Measurements from ENCODE around the gene NAV3. TPM values are rescaled to one million over a fixed set of nuclear protein-coding genes. Genes with fewer than 3 reads are reported as not detected.

NAV3 gene
- total RNA-seq, 2 donors from 2014 or later: not detected

GRCh38 chr12:77850129-77850528 is 19.4 kb downstream of the NAV3 start:
- ATAC-seq (replicated peaks in 1 of 2) (no peak), DNase-seq (no peak)
- H3K27ac Mint-ChIP-seq: no peak overlapping the region
- no peaks in the 10 kb centered on the region for H3K27me3 Mint-ChIP-seq (ENCODE audit: low read depth)
- no peaks in the 10 kb centered on the region for H3K4me1 Mint-ChIP-seq (ENCODE audit: low read depth)
- H3K36me3 Mint-ChIP-seq (ENCODE audit: insufficient read depth in 2 of 2): no peaks in the 10 kb centered on the region
- H3K9me3 Mint-ChIP-seq: peaks cover 4 to 9% of the 10 kb centered on the region in 2 donors
- H3K4me3 Mint-ChIP-seq: no peak overlapping the region

GRCh38 chr12:77850698-77851097 is 20.0 kb downstream of the NAV3 start:
- no peak for DNase-seq
- Mint-ChIP-seq H3K27ac (no peak overlapping the region), H3K9me3 (peaks cover 4 to 9% of the 10 kb centered on the region in 2 donors), H3K27me3 (ENCODE audit: low read depth) (no peaks in the 10 kb centered on the region), H3K4me3 (no peak overlapping the region), H3K4me1 (ENCODE audit: low read depth) (no peaks in the 10 kb centered on the region), H3K36me3 (ENCODE audit: insufficient read depth in 2 of 2) (no peaks in the 10 kb centered on the region)
- ATAC-seq (replicated peaks in 1 of 2): no peak

GRCh38 chr12:77855548-77855947 is 24.9 kb downstream of the NAV3 start:
- no peak overlapping the region for H3K27ac Mint-ChIP-seq

GRCh38 chr12:77861317-77861716 is 30.6 kb downstream of the NAV3 start:
- Mint-ChIP-seq H3K27me3 (ENCODE audit: low read depth) (no peaks in the 10 kb centered on the region), H3K4me1 (ENCODE audit: low read depth) (no peaks in the 10 kb centered on the region), H3K27ac (no peak overlapping the region), H3K9me3 (peaks cover 3 to 5% of the 10 kb centered on the region in 2 donors), H3K36me3 (ENCODE audit: insufficient read depth in 2 of 2) (no peaks in the 10 kb centered on the region), H3K4me3 (no peak overlapping the region)
- DNase-seq (no peak), ATAC-seq (replicated peaks in 1 of 2) (no peak)

More at GRCh38 chr12:77855548-77855947, 24.9 kb downstream of the NAV3 start:
- H3K27me3 Mint-ChIP-seq (ENCODE audit: low read depth): no peaks in the 10 kb centered on the region
- H3K4me1 Mint-ChIP-seq (ENCODE audit: low read depth): no peaks in the 10 kb centered on the region
- DNase-seq (no peak), ATAC-seq (replicated peaks in 1 of 2) (no peak)
- no peak overlapping the region for H3K4me3 Mint-ChIP-seq
- peaks cover 2% of the 10 kb centered on the region in 2 donors for H3K9me3 Mint-ChIP-seq
- no peaks in the 10 kb centered on the region for H3K36me3 Mint-ChIP-seq (ENCODE audit: insufficient read depth in 2 of 2)

- H3K36me3 Mint-ChIP-seq (ENCODE audit: insufficient read depth in 2 of 2): no peaks in the 10 kb centered on the region
- no peak overlapping the region for H3K27ac Mint-ChIP-seq
- DNase-seq (no peak), ATAC-seq (replicated peaks in 1 of 2) (no peak)
- no peaks in the 10 kb centered on the region for H3K4me1 Mint-ChIP-seq (ENCODE audit: low read depth)
- peaks cover 7 to 8% of the 10 kb centered on the region in 2 donors for H3K9me3 Mint-ChIP-seq
- H3K27me3 Mint-ChIP-seq (ENCODE audit: low read depth): no peaks in the 10 kb centered on the region
- no peak overlapping the region for H3K4me3 Mint-ChIP-seq
These were observed 34.5 kb downstream of the NAV3 start for GRCh38 chr12:77865178-77865577.

GRCh38 chr12:77878901-77879300 is 48.2 kb downstream of the NAV3 start:
- H3K9me3 Mint-ChIP-seq: peaks cover 1 to 10% of the 10 kb centered on the region in 2 donors
- DNase-seq: no peak
- H3K27me3 Mint-ChIP-seq (ENCODE audit: low read depth): no peaks in the 10 kb centered on the region
- no peak overlapping the region for H3K27ac Mint-ChIP-seq
- no peak overlapping the region for H3K4me3 Mint-ChIP-seq
- no peaks in the 10 kb centered on the region for H3K4me1 Mint-ChIP-seq (ENCODE audit: low read depth)
- H3K36me3 Mint-ChIP-seq (ENCODE audit: insufficient read depth in 2 of 2): no peaks in the 10 kb centered on the region
- ATAC-seq (replicated peaks in 1 of 2): no peak

- peaks cover 1 to 8% of the 10 kb centered on the region in 2 donors for H3K9me3 Mint-ChIP-seq
- H3K4me3 Mint-ChIP-seq: no peak overlapping the region
- no peaks in the 10 kb centered on the region for H3K36me3 Mint-ChIP-seq (ENCODE audit: insufficient read depth in 2 of 2)
These were observed 52.0 kb downstream of the NAV3 start for GRCh38 chr12:77882709-77883108.

GRCh38 chr12:77888611-77889010 is 57.9 kb downstream of the NAV3 start:
- DNase-seq: no peak
- no peaks in the 10 kb centered on the region for H3K27me3 Mint-ChIP-seq (ENCODE audit: low read depth)
- peaks cover 0 to 2% of the 10 kb centered on the region in 2 donors for H3K9me3 Mint-ChIP-seq
- ATAC-seq (replicated peaks in 1 of 2): no peak
- H3K4me3 Mint-ChIP-seq: no peak overlapping the region
- H3K36me3 Mint-ChIP-seq (ENCODE audit: insufficient read depth in 2 of 2): no peaks in the 10 kb centered on the region
- no peaks in the 10 kb centered on the region for H3K4me1 Mint-ChIP-seq (ENCODE audit: low read depth)
- no peak overlapping the region for H3K27ac Mint-ChIP-seq

More at GRCh38 chr12:77882709-77883108, 52.0 kb downstream of the NAV3 start:
- no peaks in the 10 kb centered on the region for H3K27me3 Mint-ChIP-seq (ENCODE audit: low read depth)
- ATAC-seq (replicated peaks in 1 of 2): no peak
- no peaks in the 10 kb centered on the region for H3K4me1 Mint-ChIP-seq (ENCODE audit: low read depth)
- H3K27ac Mint-ChIP-seq: no peak overlapping the region
- DNase-seq: no peak

GRCh38 chr12:77891518-77892147 is 60.9 kb downstream of the NAV3 start:
- Mint-ChIP-seq H3K36me3 (ENCODE audit: insufficient read depth in 2 of 2) (peaks cover 0 to 2% of the 10 kb centered on the region in 2 donors), H3K9me3 (peaks cover 3% of the 10 kb centered on the region in 2 donors), H3K4me1 (ENCODE audit: low read depth) (no peaks in the 10 kb centered on the region), H3K27ac (no peak overlapping the region), H3K4me3 (no peak overlapping the region), H3K27me3 (ENCODE audit: low read depth) (no peaks in the 10 kb centered on the region)
- no peak for DNase-seq
- no peak for ATAC-seq (replicated peaks in 1 of 2)

GRCh38 chr12:77893918-77894317 is 63.2 kb downstream of the NAV3 start:
- Mint-ChIP-seq H3K27me3 (ENCODE audit: low read depth) (no peaks in the 10 kb centered on the region), H3K36me3 (ENCODE audit: insufficient read depth in 2 of 2) (peaks cover 0 to 2% of the 10 kb centered on the region in 2 donors), H3K4me1 (ENCODE audit: low read depth) (no peaks in the 10 kb centered on the region), H3K4me3 (no peak overlapping the region), H3K9me3 (peaks cover 3 to 5% of the 10 kb centered on the region in 2 donors), H3K27ac (no peak overlapping the region)
- ATAC-seq (replicated peaks in 1 of 2) (no peak), DNase-seq (no peak)

GRCh38 chr12:77894556-77894955 is 63.9 kb downstream of the NAV3 start:
- ATAC-seq (replicated peaks in 1 of 2) (no peak), DNase-seq (no peak)
- Mint-ChIP-seq H3K9me3 (peaks cover 3 to 4% of the 10 kb centered on the region in 2 donors), H3K27me3 (ENCODE audit: low read depth) (no peaks in the 10 kb centered on the region), H3K36me3 (ENCODE audit: insufficient read depth in 2 of 2) (peaks cover 0 to 2% of the 10 kb centered on the region in 2 donors), H3K4me3 (no peak overlapping the region), H3K4me1 (ENCODE audit: low read depth) (no peaks in the 10 kb centered on the region), H3K27ac (no peak overlapping the region)

GRCh38 chr12:77895699-77896098 is 65.0 kb downstream of the NAV3 start:
- Mint-ChIP-seq H3K9me3 (peaks cover 3 to 6% of the 10 kb centered on the region in 2 donors), H3K4me1 (ENCODE audit: low read depth) (no peaks in the 10 kb centered on the region), H3K36me3 (ENCODE audit: insufficient read depth in 2 of 2) (peaks cover 0 to 2% of the 10 kb centered on the region in 2 donors), H3K27ac (no peak overlapping the region), H3K4me3 (no peak overlapping the region), H3K27me3 (ENCODE audit: low read depth) (no peaks in the 10 kb centered on the region)
- DNase-seq (no peak), ATAC-seq (replicated peaks in 1 of 2) (no peak)

GRCh38 chr12:77907936-77908335 is 77.2 kb downstream of the NAV3 start:
- Mint-ChIP-seq H3K27me3 (ENCODE audit: low read depth) (no peaks in the 10 kb centered on the region), H3K36me3 (ENCODE audit: insufficient read depth in 2 of 2) (no peaks in the 10 kb centered on the region), H3K9me3 (peaks cover 2 to 10% of the 10 kb centered on the region in 2 donors), H3K27ac (no peak overlapping the region), H3K4me1 (ENCODE audit: low read depth) (no peaks in the 10 kb centered on the region), H3K4me3 (no peak overlapping the region)
- ATAC-seq (replicated peaks in 1 of 2): no peak
- DNase-seq: no peak

- peaks cover 6% of the 10 kb centered on the region in 2 donors for H3K9me3 Mint-ChIP-seq
- H3K36me3 Mint-ChIP-seq (ENCODE audit: insufficient read depth in 2 of 2): no peaks in the 10 kb centered on the region
- no peaks in the 10 kb centered on the region for H3K4me1 Mint-ChIP-seq (ENCODE audit: low read depth)
- no peaks in the 10 kb centered on the region for H3K27me3 Mint-ChIP-seq (ENCODE audit: low read depth)
- no peak overlapping the region for H3K27ac Mint-ChIP-seq
- no peak for ATAC-seq (replicated peaks in 1 of 2)
- DNase-seq: no peak
- H3K4me3 Mint-ChIP-seq: no peak overlapping the region
These were observed 83.4 kb downstream of the NAV3 start for GRCh38 chr12:77914081-77914488.

All from activated T-cell treated with anti-CD3 and anti-CD28 coated beads, Interleukin-2, amount 50 U/mL, for 72 hours (primary cell).